HFFc6 (cell line): ENCODE results near the gene TMEM128. TPM values are rescaled to one million over a fixed set of nuclear protein-coding genes. Genes with fewer than 3 reads are reported as not detected.

Source experiments
- DNase-seq: peaks from one replicate; pipeline ENCODE4 v3.0.0-alpha.2; 2018
- H3K27ac Mint-ChIP-seq: 2 replicates; pipeline ENCODE4 v1.8.0; 2020; ENCODE audit warnings: mild to moderate bottlenecking, mixed read lengths
- H3K27me3 Mint-ChIP-seq: 2 replicates; pipeline ENCODE4 v1.8.0; 2021; ENCODE audit warnings: mild to moderate bottlenecking, moderate library complexity, mixed read lengths; ENCODE audit not compliant: insufficient read depth
- H3K36me3 Mint-ChIP-seq: 2 replicates; pipeline ENCODE4 v1.8.0; 2021; ENCODE audit warnings: low read depth, mixed read lengths
- H3K4me1 Mint-ChIP-seq: 2 replicates; pipeline ENCODE4 v1.8.0; 2020; ENCODE audit warnings: low read depth, mixed read lengths
- H3K4me3 Mint-ChIP-seq: 2 replicates; pipeline ENCODE4 v1.8.0; 2020; ENCODE audit warnings: mild to moderate bottlenecking, moderate library complexity, mixed read lengths
- H3K9me3 Mint-ChIP-seq: 2 replicates; pipeline ENCODE4 v1.8.0; 2020; ENCODE audit warnings: mild to moderate bottlenecking, mixed read lengths
- long read RNA-seq: library from polyadenylated mRNA; unstranded; transcript quantifications from one replicate; pipeline ENCODE4 v2.0.0, GENCODE V29; 2019
- total RNA-seq, 6 experiments: library from RNA; stranded (reverse); fragmentation: NEBNext Ultra II Directional; extraction: Animal tissue kit (Norgen Biotek cat#: 25700); gene quantifications; 2 replicates in 1 of 6; 3 replicates in 5 of 6; pipeline ENCODE4 v1.2.3, GENCODE V29; 2021
- TF ChIP-seq, protein P1 (sequence below): fragments of 200-600 bp; sonication (generic); IDR thresholded peaks from 2 replicates; pipeline ENCODE4 v1.5.0; 2021; ENCODE audit warnings: antibody characterized with exemption, mild to moderate bottlenecking

Gene TMEM128, protein sequence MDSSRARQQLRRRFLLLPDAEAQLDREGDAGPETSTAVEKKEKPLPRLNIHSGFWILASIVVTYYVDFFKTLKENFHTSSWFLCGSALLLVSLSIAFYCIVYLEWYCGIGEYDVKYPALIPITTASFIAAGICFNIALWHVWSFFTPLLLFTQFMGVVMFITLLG
- total RNA-seq = 10 to 100 TPM; 19.2 to 22.7 (median 21.7) TPM
- long read RNA-seq, transcript TMEM128-202 (5 exons, 1,221 nt) = major isoform, 33 of 39 reads
- long read RNA-seq, partial matches to known transcripts = 1 of 39 reads
- long read RNA-seq, other reads (novel, unspliced or antisense) = 5 of 39 reads

DNA sequence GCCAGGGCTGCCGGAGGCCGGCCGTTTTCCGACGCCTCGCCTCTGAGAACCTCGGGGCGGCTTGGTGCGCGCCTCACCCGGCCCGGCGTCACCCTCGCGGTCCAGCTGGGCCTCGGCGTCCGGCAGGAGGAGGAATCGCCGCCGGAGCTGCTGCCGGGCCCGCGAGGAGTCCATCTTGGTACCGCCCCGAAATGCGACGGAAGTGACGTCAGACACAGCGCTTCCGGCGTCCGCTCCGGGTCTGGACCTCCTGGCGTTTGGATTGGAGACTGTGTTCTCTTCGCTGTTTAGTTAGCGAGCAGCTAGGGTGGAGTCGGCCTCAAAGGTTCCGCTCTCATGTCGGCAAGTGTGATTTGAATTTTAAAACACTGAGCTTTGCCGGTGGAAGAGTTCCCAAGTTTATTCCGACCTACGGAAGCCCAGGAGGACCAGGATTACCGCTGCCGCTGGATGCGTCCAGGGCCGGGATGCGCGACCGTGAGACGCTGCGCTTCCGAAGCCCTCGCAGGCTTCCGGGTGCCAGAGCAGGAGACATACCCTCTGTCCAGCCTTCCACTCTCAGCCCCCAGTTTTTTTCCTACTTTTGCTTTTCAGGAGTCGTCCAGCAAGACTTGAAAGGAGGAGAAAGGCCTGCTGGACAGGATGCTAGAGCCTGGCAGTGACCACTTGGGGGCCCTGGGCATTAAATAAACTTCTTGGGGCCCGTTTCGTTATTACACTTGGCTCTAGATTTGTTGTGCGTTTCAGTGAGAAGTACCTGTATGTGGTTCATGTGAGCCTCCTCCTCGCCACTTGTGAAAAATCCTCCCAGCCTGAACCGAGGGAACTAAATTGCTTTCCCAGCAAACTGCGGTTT lies at the start of gene TMEM128:
Gene TMEM128 (minus strand): TSS at position 195 of the 856 bp plus-strand sequence. CDS start 21 bp downstream, at position 174.
- Mint-ChIP-seq H3K9me3 (no peaks in the 10 kb centered on the region), H3K36me3 (peaks cover 10% of the 10 kb centered on the region), H3K27ac (peak within 1 kb of the TSS; percentile 98), H3K4me1 (peaks cover 17% of the 10 kb centered on the region), H3K27me3 (no peaks in the 10 kb centered on the region; the same call in 1 of the 2 replicates), H3K4me3 (peak within 1 kb of the TSS; percentile 93)
- TF ChIP-seq, protein P1, sequence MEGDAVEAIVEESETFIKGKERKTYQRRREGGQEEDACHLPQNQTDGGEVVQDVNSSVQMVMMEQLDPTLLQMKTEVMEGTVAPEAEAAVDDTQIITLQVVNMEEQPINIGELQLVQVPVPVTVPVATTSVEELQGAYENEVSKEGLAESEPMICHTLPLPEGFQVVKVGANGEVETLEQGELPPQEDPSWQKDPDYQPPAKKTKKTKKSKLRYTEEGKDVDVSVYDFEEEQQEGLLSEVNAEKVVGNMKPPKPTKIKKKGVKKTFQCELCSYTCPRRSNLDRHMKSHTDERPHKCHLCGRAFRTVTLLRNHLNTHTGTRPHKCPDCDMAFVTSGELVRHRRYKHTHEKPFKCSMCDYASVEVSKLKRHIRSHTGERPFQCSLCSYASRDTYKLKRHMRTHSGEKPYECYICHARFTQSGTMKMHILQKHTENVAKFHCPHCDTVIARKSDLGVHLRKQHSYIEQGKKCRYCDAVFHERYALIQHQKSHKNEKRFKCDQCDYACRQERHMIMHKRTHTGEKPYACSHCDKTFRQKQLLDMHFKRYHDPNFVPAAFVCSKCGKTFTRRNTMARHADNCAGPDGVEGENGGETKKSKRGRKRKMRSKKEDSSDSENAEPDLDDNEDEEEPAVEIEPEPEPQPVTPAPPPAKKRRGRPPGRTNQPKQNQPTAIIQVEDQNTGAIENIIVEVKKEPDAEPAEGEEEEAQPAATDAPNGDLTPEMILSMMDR = peak; percentile 37
- DNase-seq = peak; percentile 93

DNA sequence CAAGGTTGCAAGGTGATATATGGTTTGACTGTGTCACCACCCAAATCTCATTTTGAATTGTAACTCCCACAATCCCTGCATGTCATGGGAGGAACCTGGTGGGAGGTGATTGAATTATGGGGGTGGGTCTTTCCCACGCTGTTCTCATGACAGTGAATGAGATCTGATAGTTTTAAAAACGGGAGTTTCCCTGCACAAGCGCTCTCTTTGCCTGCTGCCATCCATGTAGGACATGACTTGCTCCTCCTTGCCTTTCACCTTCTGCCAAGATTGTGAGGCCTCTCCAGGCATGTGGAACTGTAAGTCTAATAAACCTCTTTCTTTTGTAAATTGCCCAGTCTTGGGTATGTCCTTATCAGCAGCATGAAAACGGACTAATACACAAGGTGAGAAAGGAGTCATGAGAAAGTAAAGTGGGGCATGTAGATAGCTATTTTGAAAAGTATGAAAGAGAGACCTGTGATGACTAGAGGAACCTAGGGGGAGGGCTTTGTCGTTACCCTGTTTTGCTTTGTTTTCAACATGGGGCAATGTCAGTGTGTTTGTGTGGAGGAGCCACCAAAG lies 48.3 kb upstream of the TMEM128 start:
- TF ChIP-seq, protein P1 = no peak
- Mint-ChIP-seq H3K4me3 (no peak overlapping the region), H3K27me3 (peaks cover 2% of the 10 kb centered on the region; the same call in 1 of the 2 replicates), H3K36me3 (peaks cover 6% of the 10 kb centered on the region; the same call in 1 of the 2 replicates), H3K9me3 (no peaks in the 10 kb centered on the region), H3K4me1 (peaks cover 4% of the 10 kb centered on the region), H3K27ac (no peak overlapping the region; the same call in 1 of the 2 replicates)
- no peak for DNase-seq

DNA sequence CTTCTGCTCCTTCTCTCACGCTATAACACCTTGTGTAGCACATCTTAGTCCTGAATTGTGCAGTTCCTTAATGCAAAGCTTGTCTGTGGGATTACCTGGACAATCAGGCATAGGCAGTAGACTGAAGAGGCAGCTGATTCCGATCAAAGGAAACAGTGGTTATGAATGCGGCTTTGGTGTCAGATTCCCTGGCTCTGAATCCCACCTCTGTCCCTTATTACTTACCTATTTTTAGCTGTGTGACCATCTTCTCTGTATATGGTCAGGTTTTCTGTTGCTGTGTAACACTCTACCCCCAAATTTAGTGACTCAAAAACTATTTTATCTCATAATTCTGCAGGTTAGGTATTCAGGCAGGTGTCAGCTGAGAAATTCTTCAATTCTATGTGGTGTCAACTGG lies 45.3 kb upstream of the TMEM128 start:
- Mint-ChIP-seq H3K27me3 (peaks cover 2% of the 10 kb centered on the region; the same call in 1 of the 2 replicates), H3K4me3 (no peak overlapping the region), H3K36me3 (peaks cover 6% of the 10 kb centered on the region; the same call in 1 of the 2 replicates), H3K4me1 (peaks cover 24% of the 10 kb centered on the region), H3K9me3 (no peaks in the 10 kb centered on the region), H3K27ac (no peak overlapping the region)
- TF ChIP-seq, protein P1 = no peak
- DNase-seq = no peak

DNA sequence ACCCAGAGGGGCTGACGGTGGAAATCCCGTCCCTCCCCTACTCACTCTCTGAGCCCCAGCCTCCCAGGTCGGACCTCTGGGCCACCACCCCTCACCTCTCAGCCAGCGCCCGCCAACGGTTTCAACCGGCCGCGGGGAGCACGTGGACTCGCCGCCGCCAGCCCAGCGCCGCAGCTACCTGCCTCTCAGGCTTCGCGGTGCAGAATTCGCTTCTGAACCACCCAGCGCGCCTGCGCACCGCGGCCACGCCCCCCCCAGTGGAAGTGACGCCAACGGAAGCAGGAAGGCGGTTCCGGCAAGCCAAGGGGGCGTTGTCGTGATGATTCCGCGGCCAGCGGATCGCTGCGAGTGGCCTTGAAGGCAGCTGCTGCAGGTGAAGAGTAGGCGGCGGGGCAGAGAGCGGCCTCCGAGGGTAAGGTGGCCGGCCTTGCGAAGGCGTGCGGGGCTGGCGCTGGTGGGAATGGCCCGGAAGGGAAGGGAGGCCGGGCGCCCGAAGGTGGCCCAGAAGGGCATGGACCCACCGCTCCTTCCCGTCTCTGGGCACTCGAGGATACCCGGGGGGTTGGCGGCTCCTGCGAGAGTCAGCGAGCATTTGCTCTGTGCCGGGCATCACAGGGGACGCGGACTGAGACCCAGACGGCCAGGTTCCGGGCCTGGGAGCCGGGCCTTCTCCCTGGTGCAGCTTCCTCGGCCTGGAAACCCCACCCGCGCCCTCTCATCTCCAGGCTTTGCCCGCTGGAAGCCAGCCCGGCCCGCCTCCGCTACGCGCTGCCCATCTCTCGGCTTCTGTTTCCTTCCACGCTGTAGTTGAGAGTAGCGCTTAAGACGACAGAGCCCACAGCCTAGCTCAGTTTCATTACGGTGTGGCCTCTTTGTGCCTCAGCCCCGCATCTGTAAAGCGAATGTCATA lies 42.2 kb upstream of the TMEM128 start, which contains the start of the genes LYAR and ZBTB49:
Gene LYAR (minus strand): TSS at position 214 of the 910 bp plus-strand sequence. CDS start 6,412 bp downstream, outside the sequence.
Gene ZBTB49 (plus strand): TSS at position 311 of the 910 bp plus-strand sequence. CDS start 9,695 bp downstream, outside the sequence.
- peak; percentile 90 for DNase-seq
- TF ChIP-seq, protein P1 = no peak

More for the DNA sequence above, 42.2 kb upstream of the TMEM128 start, which contains the start of the genes LYAR and ZBTB49:
- Mint-ChIP-seq H3K27ac (peak within 1 kb of the TSS; percentile 81), H3K9me3 (no peaks in the 10 kb centered on the region), H3K4me1 (peaks cover 35% of the 10 kb centered on the region), H3K36me3 (no peaks in the 10 kb centered on the region; the same call in 1 of the 2 replicates), H3K4me3 (peak within 1 kb of the TSS; percentile 98), H3K27me3 (no peaks in the 10 kb centered on the region)
